Skeletal muscle tissue (tissue), 5 donors: ENCODE results near the gene FOXO4. TPM values are rescaled to one million over a fixed set of nuclear protein-coding genes. Genes with fewer than 3 reads are reported as not detected.

Source experiments
- H3K27ac ChIP-seq: one replicate; pipeline ENCODE4 v1.7.0; 2013; ENCODE audit warnings: mild to moderate bottlenecking, low read depth, low read length, inconsistent platforms
- H3K27me3 ChIP-seq, 3 donors: one replicate each; pipeline ENCODE4 v1.7.0; 2013; ENCODE audit warnings: low read length in 3 of 3; ENCODE audit not compliant: control insufficient read depth in 3 of 3, insufficient read depth in 3 of 3
- H3K36me3 ChIP-seq, 3 donors: one replicate each; pipeline ENCODE4 v1.7.0; 2013; ENCODE audit warnings: low read length in 3 of 3; ENCODE audit not compliant: control insufficient read depth in 3 of 3, insufficient read depth in 3 of 3
- H3K4me1 ChIP-seq, 3 donors: one replicate each; pipeline ENCODE4 v1.7.0; 2013; ENCODE audit warnings: low read length in 3 of 3, mild to moderate bottlenecking in 3 of 3; ENCODE audit not compliant: control insufficient read depth in 3 of 3, insufficient read depth in 3 of 3
- H3K4me3 ChIP-seq, 3 donors: one replicate each; pipeline ENCODE4 v1.7.0; 2013; ENCODE audit warnings: low read length in 3 of 3
- H3K9ac ChIP-seq, 3 donors: one replicate each; pipeline ENCODE4 v1.7.0; 2013; ENCODE audit warnings: low read length in 3 of 3, mild to moderate bottlenecking in 3 of 3, moderate library complexity in 2 of 3, low read depth in 1 of 3
- H3K9me3 ChIP-seq, 3 donors: one replicate each; pipeline ENCODE4 v1.7.0; 2013; ENCODE audit warnings: low read length in 3 of 3; ENCODE audit not compliant: control insufficient read depth in 3 of 3
- small RNA-seq: library from RNA; depleted of rRNA; stranded (forward); fragments of <200 nt; gene quantifications from one replicate; pipeline ENCODE3, GENCODE V24; 2014
- total RNA-seq: library from RNA; depleted of rRNA; stranded (reverse); fragments of >200 nt; gene quantifications from one replicate; pipeline ENCODE4 v1.2.3, GENCODE V29; 2014
- donor health status: Osteomylitis.

The FOXO4 gene
- total RNA-seq, 1 donor from 2014 or later, result 30.3 TPM

- peaks cover 0 to 4% (median 0%) of the 10 kb centered on the region in 3 donors for H3K27me3 ChIP-seq
- no peak overlapping the region for H3K9ac ChIP-seq
- H3K27ac ChIP-seq, result no peak overlapping the region
- H3K4me1 ChIP-seq, result no peaks in the 10 kb centered on the region
- H3K36me3 ChIP-seq, result peaks cover 62 to 76% (median 65%) of the 10 kb centered on the region in 3 donors
- no peaks in the 10 kb centered on the region for H3K9me3 ChIP-seq
- H3K4me3 ChIP-seq, result no peak overlapping the region
These were observed 35.9 kb downstream of the FOXO4 start for GRCh38 chrX:71131510-71131909.

GRCh38 chrX:71140440-71140839, 44.8 kb downstream of the FOXO4 start:
- no peaks in the 10 kb centered on the region for H3K9me3 ChIP-seq
- no peak overlapping the region for H3K4me3 ChIP-seq
- H3K27ac ChIP-seq, result no peak overlapping the region
- H3K27me3 ChIP-seq, result no peaks in the 10 kb centered on the region
- H3K4me1 ChIP-seq, result peaks cover 2 to 15% (median 6%) of the 10 kb centered on the region in 3 donors
- H3K9ac ChIP-seq, result no peak overlapping the region
- peaks cover 22 to 34% (median 26%) of the 10 kb centered on the region in 3 donors for H3K36me3 ChIP-seq

- Histone ChIP-seq H3K36me3 (peaks cover 9 to 15% (median 10%) of the 10 kb centered on the region in 3 donors), H3K9ac (no peak overlapping the region), H3K27ac (no peak overlapping the region), H3K4me1 (peaks cover 3 to 22% (median 10%) of the 10 kb centered on the region in 3 donors), H3K27me3 (no peaks in the 10 kb centered on the region), H3K4me3 (no peak overlapping the region), H3K9me3 (no peaks in the 10 kb centered on the region)
These were observed 47.9 kb downstream of the FOXO4 start for GRCh38 chrX:71143508-71143907.

- Histone ChIP-seq H3K9ac (no peak within 1 kb of the TSS), H3K27me3 (no peaks in the 10 kb centered on the region)
These were observed 49.0 kb downstream of the FOXO4 start, which contains the start of gene NLGN3 for GRCh38 chrX:71144651-71145050. Gene NLGN3, plus strand, starts transcription at chrX:71144841. Its CDS starts 2,909 bp downstream, at chrX:71147750.

GRCh38 chrX:71147496-71148277, 52.0 kb downstream of the FOXO4 start:
- Histone ChIP-seq H3K27me3 (no peaks in the 10 kb centered on the region), H3K9ac (no peak overlapping the region), H3K9me3 (no peaks in the 10 kb centered on the region), H3K36me3 (no peaks in the 10 kb centered on the region), H3K27ac (no peak overlapping the region), H3K4me1 (peaks cover 3 to 22% (median 10%) of the 10 kb centered on the region in 3 donors), H3K4me3 (no peak overlapping the region)

More at GRCh38 chrX:71144651-71145050, 49.0 kb downstream of the FOXO4 start, which contains the start of gene NLGN3:
- Histone ChIP-seq H3K4me3 (peak within 1 kb of the TSS in 2 of 3 donors; percentile 20 to 35), H3K27ac (no peak within 1 kb of the TSS), H3K36me3 (peaks cover 0 to 7% (median 7%) of the 10 kb centered on the region in 3 donors), H3K9me3 (no peaks in the 10 kb centered on the region), H3K4me1 (peaks cover 3 to 22% (median 10%) of the 10 kb centered on the region in 3 donors)

GRCh38 chrX:71148278-71148663, 52.6 kb downstream of the FOXO4 start:
- Histone ChIP-seq H3K27me3 (no peaks in the 10 kb centered on the region), H3K9me3 (no peaks in the 10 kb centered on the region), H3K4me1 (peaks cover 3 to 21% (median 10%) of the 10 kb centered on the region in 3 donors), H3K9ac (no peak overlapping the region), H3K27ac (no peak overlapping the region), H3K4me3 (no peak overlapping the region), H3K36me3 (no peaks in the 10 kb centered on the region)

GRCh38 chrX:71151366-71151765, 55.7 kb downstream of the FOXO4 start:
- Histone ChIP-seq H3K27me3 (peaks cover 0 to 2% (median 0%) of the 10 kb centered on the region in 3 donors), H3K4me3 (no peak overlapping the region), H3K27ac (no peak overlapping the region), H3K9me3 (no peaks in the 10 kb centered on the region), H3K4me1 (peaks cover 0 to 7% (median under 1%) of the 10 kb centered on the region in 3 donors), H3K36me3 (no peaks in the 10 kb centered on the region), H3K9ac (no peak overlapping the region)

Small RNA genes within 50 kb of the gene (small RNA-seq; reads per million reads assigned to genes)
- gene CXorf65, result not detected

Other genes starting within 250 kb of the FOXO4 start
- gene TEX11, start 187.1 kb upstream of the FOXO4 start, total RNA-seq, result not detected
- gene SLC7A3, start 164.8 kb upstream of the FOXO4 start, total RNA-seq, result 0.52 TPM
- 37.6 TPM for gene SNX12, start 27.5 kb upstream of the FOXO4 start, total RNA-seq
- gene CXorf65, start 10.9 kb downstream of the FOXO4 start, total RNA-seq, result not detected
- 1.0 TPM for gene IL2RG, start 15.7 kb downstream of the FOXO4 start, total RNA-seq
- 37.6 TPM for gene MED12, start 22.7 kb downstream of the FOXO4 start, total RNA-seq
- 1.0 TPM for gene NLGN3, start 49.0 kb downstream of the FOXO4 start, total RNA-seq
- gene GJB1, start 127.4 kb downstream of the FOXO4 start, total RNA-seq, result not detected
- 9.4 TPM for gene ZMYM3, start 158.3 kb downstream of the FOXO4 start, total RNA-seq
- 297 TPM for gene NONO, start 187.8 kb downstream of the FOXO4 start, total RNA-seq
- 120 TPM for gene ITGB1BP2, start 205.9 kb downstream of the FOXO4 start, total RNA-seq